OCI-LY7 (cell line): Measurements from ENCODE around the gene COL23A1. TPM values are rescaled to one million over a fixed set of nuclear protein-coding genes. Genes with fewer than 3 reads are reported as not detected.

ENCODE experiments used
- BruUV-seq: library from RNA; stranded (reverse); fragments of 400-500 nt; replicated peaks from 2 replicates; lab custom pipeline; 2021; lab: Mats Ljungman, UMichigan
- CTCF ChIA-PET: fragments of 300-600 bp; sonication (Branson Sonifier 250); formaldehyde crosslinking; loops from one replicate; lab custom pipeline; 2022; ENCODE audit warnings: antibody characterized with exemption; ENCODE audit not compliant: unreplicated experiment; lab: Charles Lee
- POLR2A ChIA-PET: fragments of 300-600 bp; sonication (Branson Sonifier 250); formaldehyde crosslinking; loops from one replicate; lab custom pipeline; 2022; ENCODE audit warnings: antibody characterized with exemption; lab: Charles Lee
- DNase-seq: peaks from one replicate; pipeline ENCODE4 v3.0.0-alpha.2; 2015; ENCODE audit warnings: low spot score
- H2AFZ ChIP-seq: fragments of 200-600 bp; sonication (generic), shearing (Covaris generic); 2 replicates; pipeline ENCODE4 v1.6.1; 2014; ENCODE audit warnings: mild to moderate bottlenecking, antibody characterized with exemption, low read length, moderate library complexity
- H3K27ac ChIP-seq: fragments of 200-600 bp; sonication (generic); 2 replicates; pipeline ENCODE4 v1.5.1; 2014; ENCODE audit warnings: mixed run types, low read depth, mild to moderate bottlenecking, moderate library complexity, low read length, inconsistent platforms; ENCODE audit not compliant: poor library complexity, severe bottlenecking
- H3K36me3 ChIP-seq: fragments of 200-600 bp; sonication (generic); 2 replicates; pipeline ENCODE4 v1.6.1; 2014; ENCODE audit warnings: mild to moderate bottlenecking, antibody characterized with exemption, low read length, moderate library complexity, mixed read lengths; ENCODE audit not compliant: insufficient read depth
- H3K4me1 ChIP-seq: fragments of 200-600 bp; sonication (generic); 2 replicates; pipeline ENCODE4 v1.5.1; 2014; ENCODE audit warnings: mild to moderate bottlenecking, low read length; ENCODE audit not compliant: insufficient read depth, poor library complexity, severe bottlenecking
- H3K4me2 ChIP-seq: fragments of 200-600 bp; sonication (generic); 2 replicates; pipeline ENCODE4 v1.6.1; 2014; ENCODE audit warnings: mild to moderate bottlenecking, low read length
- H3K4me3 ChIP-seq: fragments of 200-600 bp; sonication (generic); 2 replicates; pipeline ENCODE4 v1.5.1; 2014; ENCODE audit warnings: mild to moderate bottlenecking, low read depth, low read length; ENCODE audit not compliant: poor library complexity, severe bottlenecking
- H3K79me2 ChIP-seq: fragments of 200-600 bp; sonication (generic); 2 replicates; pipeline ENCODE4 v1.6.1; 2016; ENCODE audit warnings: low read depth, mild to moderate bottlenecking, low read length, moderate library complexity, mixed read lengths; ENCODE audit not compliant: insufficient read depth
- H3K9me2 ChIP-seq: fragments of 200-600 bp; sonication (generic); 2 replicates; pipeline ENCODE4 v1.6.1; 2016; ENCODE audit warnings: mild to moderate bottlenecking, low read length, mixed read lengths; ENCODE audit not compliant: insufficient read depth
- H3K9me3 ChIP-seq: fragments of 200-600 bp; sonication (generic); 2 replicates; pipeline ENCODE4 v1.6.1; 2014; ENCODE audit warnings: mild to moderate bottlenecking, mixed run types, low read length, mixed read lengths
- H4K20me1 ChIP-seq: fragments of 200-600 bp; sonication (generic); 2 replicates; pipeline ENCODE4 v1.6.1; 2014; ENCODE audit warnings: mild to moderate bottlenecking, antibody characterized with exemption, low read length, moderate library complexity, mixed read lengths; ENCODE audit not compliant: insufficient read depth
- CTCF ChIP-seq: fragments of 200-600 bp; sonication (generic); conservative IDR thresholded peaks from 2 replicates; pipeline ENCODE4 v1.5.1; 2014; ENCODE audit warnings: mild to moderate bottlenecking, antibody characterized with exemption, low read length, moderate library complexity, mixed read lengths
- EZH2phosphoT487 ChIP-seq: fragments of 200-600 bp; sonication (generic); IDR thresholded peaks from 2 replicates; pipeline ENCODE4 v1.6.1; 2018; ENCODE audit warnings: low read depth, borderline replicate concordance, mild to moderate bottlenecking, mixed run types, antibody characterized with exemption, low read length, moderate library complexity, mixed read lengths
- intact Hi-C: fragments of 100-400 bp; cut with micrococcal nuclease; formaldehyde crosslinking; loops from one replicate; pipeline ENCODE4 v1.10.0; 2022; ENCODE audit not compliant: unreplicated experiment
- total RNA-seq, 2 experiments: library from RNA; depleted of rRNA in 1 of 2; stranded (reverse); fragments of >200 nt in 1 of 2; shearing (Covaris generic) in 1 of 2; gene quantifications; 2 replicates each; pipeline ENCODE4 v1.2.3, GENCODE V29; 2014 to 2022

COL23A1 gene
- total RNA-seq, 2 experiments from 2014 or later = 0.53 TPM; not detected in 1

GRCh38 chr5:178421699-178422399 lies 168.3 kb downstream of the COL23A1 start:
- no peak for DNase-seq
- Histone ChIP-seq H3K9me3 (no peaks in the 10 kb centered on the region), H3K36me3 (no peaks in the 10 kb centered on the region), H3K9me2 (no peaks in the 10 kb centered on the region), H3K79me2 (no peaks in the 10 kb centered on the region), H2AFZ (no peak overlapping the region), H3K4me3 (no peak overlapping the region), H3K4me1 (no peaks in the 10 kb centered on the region), H4K20me1 (no peaks in the 10 kb centered on the region), H3K27ac (no peak overlapping the region), H3K4me2 (no peak overlapping the region)
- ChIA-PET POLR2A (interaction anchor here (0.6 kb wide), 1 partner anchor 821 kb away, joined by 3 read pairs; no protein-coding TSS in a partner anchor), CTCF (no interaction called here)
- TF ChIP-seq EZH2phosphoT487 = no peak
- TF ChIP-seq CTCF = no peak
- intact Hi-C loops = no loop called here
- BruUV-seq = no TSS peak

DNA sequence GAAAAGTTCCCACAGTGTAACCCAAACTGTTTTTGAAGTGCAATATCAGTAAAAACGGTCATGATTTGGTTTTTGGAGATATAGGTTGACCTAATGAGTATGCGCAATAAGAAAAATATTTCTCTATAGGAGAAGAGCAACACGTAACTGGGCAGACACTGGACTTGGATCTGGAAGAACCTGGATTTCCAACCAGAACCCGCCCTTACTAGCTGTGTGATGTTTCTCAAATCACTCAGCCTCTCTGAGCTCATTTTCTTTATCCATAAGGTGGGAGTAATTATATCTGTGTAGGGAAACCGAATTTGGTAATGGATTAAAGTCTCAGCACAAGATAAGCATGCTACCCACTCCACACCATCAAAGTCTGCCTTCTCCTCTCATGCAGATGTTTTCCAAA lies 169.1 kb downstream of the COL23A1 start:
- H2AFZ ChIP-seq = no peak overlapping the region
- DNase-seq = no peak
- no peaks in the 10 kb centered on the region for H3K79me2 ChIP-seq
- no peaks in the 10 kb centered on the region for H3K4me1 ChIP-seq
- intact Hi-C loops = no loop called here
- H3K4me2 ChIP-seq = no peak overlapping the region
- no TSS peak for BruUV-seq
- H3K9me2 ChIP-seq = no peaks in the 10 kb centered on the region
- no peaks in the 10 kb centered on the region for H3K9me3 ChIP-seq
- H4K20me1 ChIP-seq = no peaks in the 10 kb centered on the region
- H3K27ac ChIP-seq = no peak overlapping the region
- TF ChIP-seq EZH2phosphoT487 (no peak), CTCF (no peak)
- H3K36me3 ChIP-seq = no peaks in the 10 kb centered on the region
- H3K4me3 ChIP-seq = no peak overlapping the region
- ChIA-PET POLR2A (no interaction called here), CTCF (no interaction called here)

DNA sequence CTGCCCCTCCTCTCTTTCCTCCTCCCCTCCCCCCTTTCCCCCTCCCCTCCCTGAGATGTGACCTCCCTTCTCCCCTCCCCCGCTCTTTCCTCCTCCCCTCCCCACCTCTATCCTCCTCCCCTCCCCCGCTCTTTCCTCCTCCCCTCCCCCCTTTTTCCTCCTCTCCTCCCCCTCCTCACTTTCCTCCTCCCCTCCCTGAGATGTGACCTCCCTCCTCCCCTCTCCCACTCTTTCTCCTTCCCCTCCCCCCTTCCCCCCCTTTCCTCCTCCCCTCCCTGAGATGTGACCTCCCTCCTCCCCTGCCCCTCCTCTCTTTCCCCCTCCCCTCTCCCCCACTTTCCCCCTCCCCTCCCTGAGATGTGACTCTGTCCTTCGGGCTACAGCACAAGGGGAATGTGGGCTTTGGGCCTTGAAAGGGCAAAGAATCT lies 169.8 kb downstream of the COL23A1 start:
- Histone ChIP-seq H2AFZ (no peak overlapping the region), H4K20me1 (no peaks in the 10 kb centered on the region), H3K9me3 (no peaks in the 10 kb centered on the region), H3K36me3 (no peaks in the 10 kb centered on the region), H3K9me2 (no peaks in the 10 kb centered on the region), H3K27ac (no peak overlapping the region), H3K4me1 (no peaks in the 10 kb centered on the region), H3K79me2 (no peaks in the 10 kb centered on the region), H3K4me3 (no peak overlapping the region), H3K4me2 (no peak overlapping the region)
- intact Hi-C loops = no loop called here
- POLR2A ChIA-PET = no interaction called here
- no TSS peak for BruUV-seq
- no peak for TF ChIP-seq EZH2phosphoT487
- no peak for TF ChIP-seq CTCF
- no peak for DNase-seq
- CTCF ChIA-PET = no interaction called here
